ENCODE data around the gene NTPCR. TPM values are rescaled to one million over a fixed set of nuclear protein-coding genes. Genes with fewer than 3 reads are reported as not detected.

Gene NTPCR
- total RNA-seq, 1 donor from 2014 or later, result 11.0 TPM

- H3K27me3 ChIP-seq (ENCODE audit: control insufficient read depth in 3 of 3, insufficient read depth in 3 of 3, low read length in 3 of 3), result no peaks in the 10 kb centered on the region
- H3K27ac ChIP-seq (ENCODE audit: low read depth, low read length), result no peak overlapping the region
- no peaks in the 10 kb centered on the region for H3K4me1 ChIP-seq (ENCODE audit: control insufficient read depth in 3 of 3, insufficient read depth in 3 of 3, low read length in 3 of 3)
- no peaks in the 10 kb centered on the region for H3K36me3 ChIP-seq (ENCODE audit: control insufficient read depth in 3 of 3, insufficient read depth in 3 of 3, low read length in 3 of 3)
- H3K9me3 ChIP-seq (ENCODE audit: control insufficient read depth in 3 of 3, low read length in 3 of 3), result no peaks in the 10 kb centered on the region
- no peak overlapping the region for H3K4me3 ChIP-seq (ENCODE audit: low read length in 3 of 3)
- no peak overlapping the region for H3K9ac ChIP-seq (ENCODE audit: low read depth in 1 of 3, low read length in 3 of 3)
Observed at GRCh38 chr1:232942413-232943294, 7.8 kb upstream of the NTPCR start.

- no peak overlapping the region for H3K27ac ChIP-seq (ENCODE audit: low read depth, low read length)
- H3K9ac ChIP-seq (ENCODE audit: low read depth in 1 of 3, low read length in 3 of 3), result no peak overlapping the region
- no peaks in the 10 kb centered on the region for H3K9me3 ChIP-seq (ENCODE audit: control insufficient read depth in 3 of 3, low read length in 3 of 3)
Observed at GRCh38 chr1:232943679-232944252, 6.6 kb upstream of the NTPCR start.

GRCh38 chr1:232944347-232944746 is 6.1 kb upstream of the NTPCR start:
- no peaks in the 10 kb centered on the region for H3K4me1 ChIP-seq (ENCODE audit: control insufficient read depth in 3 of 3, insufficient read depth in 3 of 3, low read length in 3 of 3)
- H3K27ac ChIP-seq (ENCODE audit: low read depth, low read length), result no peak overlapping the region
- no peaks in the 10 kb centered on the region for H3K9me3 ChIP-seq (ENCODE audit: control insufficient read depth in 3 of 3, low read length in 3 of 3)
- H3K9ac ChIP-seq (ENCODE audit: low read depth in 1 of 3, low read length in 3 of 3), result no peak overlapping the region
- no peaks in the 10 kb centered on the region for H3K36me3 ChIP-seq (ENCODE audit: control insufficient read depth in 3 of 3, insufficient read depth in 3 of 3, low read length in 3 of 3)
- no peaks in the 10 kb centered on the region for H3K27me3 ChIP-seq (ENCODE audit: control insufficient read depth in 3 of 3, insufficient read depth in 3 of 3, low read length in 3 of 3)
- H3K4me3 ChIP-seq (ENCODE audit: low read length in 3 of 3), result no peak overlapping the region

More at GRCh38 chr1:232943679-232944252, 6.6 kb upstream of the NTPCR start:
- Histone ChIP-seq H3K4me1 (ENCODE audit: control insufficient read depth in 3 of 3, insufficient read depth in 3 of 3, low read length in 3 of 3) (no peaks in the 10 kb centered on the region), H3K27me3 (ENCODE audit: control insufficient read depth in 3 of 3, insufficient read depth in 3 of 3, low read length in 3 of 3) (no peaks in the 10 kb centered on the region), H3K4me3 (ENCODE audit: low read length in 3 of 3) (no peak overlapping the region), H3K36me3 (ENCODE audit: control insufficient read depth in 3 of 3, insufficient read depth in 3 of 3, low read length in 3 of 3) (no peaks in the 10 kb centered on the region)

GRCh38 chr1:232949636-232950196 is 695 bp upstream of the NTPCR start:
- Histone ChIP-seq H3K27ac (ENCODE audit: low read depth, low read length) (peak overlapping the region; percentile 83), H3K4me3 (ENCODE audit: low read length in 3 of 3) (peak overlapping the region; percentile 84 to 98 (median 84)), H3K9me3 (ENCODE audit: control insufficient read depth in 3 of 3, low read length in 3 of 3) (no peaks in the 10 kb centered on the region), H3K9ac (ENCODE audit: low read depth in 1 of 3, low read length in 3 of 3) (peak overlapping the region; percentile 79 to 95 (median 83)), H3K36me3 (ENCODE audit: control insufficient read depth in 3 of 3, insufficient read depth in 3 of 3, low read length in 3 of 3) (no peaks in the 10 kb centered on the region), H3K27me3 (ENCODE audit: control insufficient read depth in 3 of 3, insufficient read depth in 3 of 3, low read length in 3 of 3) (no peaks in the 10 kb centered on the region), H3K4me1 (ENCODE audit: control insufficient read depth in 3 of 3, insufficient read depth in 3 of 3, low read length in 3 of 3) (peaks cover 17 to 26% (median 23%) of the 10 kb centered on the region in 3 donors)

GRCh38 chr1:232951180-232951579 is 769 bp downstream of the NTPCR start:
- H3K9ac ChIP-seq (ENCODE audit: low read depth in 1 of 3, low read length in 3 of 3), result peak overlapping the region; percentile 79 to 95 (median 83)
- H3K27me3 ChIP-seq (ENCODE audit: control insufficient read depth in 3 of 3, insufficient read depth in 3 of 3, low read length in 3 of 3), result no peaks in the 10 kb centered on the region
- peak overlapping the region; percentile 84 to 98 (median 84) for H3K4me3 ChIP-seq (ENCODE audit: low read length in 3 of 3)
- peaks cover 0 to under 1% (median 0%) of the 10 kb centered on the region in 3 donors for H3K36me3 ChIP-seq (ENCODE audit: control insufficient read depth in 3 of 3, insufficient read depth in 3 of 3, low read length in 3 of 3)
- peaks cover 17 to 27% (median 23%) of the 10 kb centered on the region in 3 donors for H3K4me1 ChIP-seq (ENCODE audit: control insufficient read depth in 3 of 3, insufficient read depth in 3 of 3, low read length in 3 of 3)
- no peaks in the 10 kb centered on the region for H3K9me3 ChIP-seq (ENCODE audit: control insufficient read depth in 3 of 3, low read length in 3 of 3)
- H3K27ac ChIP-seq (ENCODE audit: low read depth, low read length), result peak overlapping the region; percentile 83

- H3K36me3 ChIP-seq (ENCODE audit: control insufficient read depth in 3 of 3, insufficient read depth in 3 of 3, low read length in 3 of 3), result peaks cover 0 to 4% (median 0%) of the 10 kb centered on the region in 3 donors
- H3K27ac ChIP-seq (ENCODE audit: low read depth, low read length), result peak overlapping the region; percentile 83
- H3K9ac ChIP-seq (ENCODE audit: low read depth in 1 of 3, low read length in 3 of 3), result peak overlapping the region in 2 of 3 donors; percentile 79 to 83
- no peaks in the 10 kb centered on the region for H3K27me3 ChIP-seq (ENCODE audit: control insufficient read depth in 3 of 3, insufficient read depth in 3 of 3, low read length in 3 of 3)
- H3K4me3 ChIP-seq (ENCODE audit: low read length in 3 of 3), result peak overlapping the region; percentile 84 to 98 (median 84)
- H3K9me3 ChIP-seq (ENCODE audit: control insufficient read depth in 3 of 3, low read length in 3 of 3), result no peaks in the 10 kb centered on the region
- peaks cover 17 to 27% (median 23%) of the 10 kb centered on the region in 3 donors for H3K4me1 ChIP-seq (ENCODE audit: control insufficient read depth in 3 of 3, insufficient read depth in 3 of 3, low read length in 3 of 3)
Observed at GRCh38 chr1:232951605-232952004, 1.2 kb downstream of the NTPCR start.

- H3K4me1 ChIP-seq (ENCODE audit: control insufficient read depth in 3 of 3, insufficient read depth in 3 of 3, low read length in 3 of 3), result peaks cover 17 to 27% (median 23%) of the 10 kb centered on the region in 3 donors
- H3K4me3 ChIP-seq (ENCODE audit: low read length in 3 of 3), result no peak overlapping the region
- H3K9ac ChIP-seq (ENCODE audit: low read depth in 1 of 3, low read length in 3 of 3), result no peak overlapping the region
- no peaks in the 10 kb centered on the region for H3K27me3 ChIP-seq (ENCODE audit: control insufficient read depth in 3 of 3, insufficient read depth in 3 of 3, low read length in 3 of 3)
- H3K27ac ChIP-seq (ENCODE audit: low read depth, low read length), result no peak overlapping the region
- no peaks in the 10 kb centered on the region for H3K9me3 ChIP-seq (ENCODE audit: control insufficient read depth in 3 of 3, low read length in 3 of 3)
- H3K36me3 ChIP-seq (ENCODE audit: control insufficient read depth in 3 of 3, insufficient read depth in 3 of 3, low read length in 3 of 3), result peaks cover 0 to 6% (median 2%) of the 10 kb centered on the region in 3 donors
Observed at GRCh38 chr1:232952514-232953499, 2.4 kb downstream of the NTPCR start.

GRCh38 chr1:232954594-232955365 is 4.4 kb downstream of the NTPCR start:
- H3K27me3 ChIP-seq (ENCODE audit: control insufficient read depth in 3 of 3, insufficient read depth in 3 of 3, low read length in 3 of 3), result no peaks in the 10 kb centered on the region
- H3K4me1 ChIP-seq (ENCODE audit: control insufficient read depth in 3 of 3, insufficient read depth in 3 of 3, low read length in 3 of 3), result peaks cover 17 to 27% (median 20%) of the 10 kb centered on the region in 3 donors
- H3K4me3 ChIP-seq (ENCODE audit: low read length in 3 of 3), result no peak overlapping the region

GRCh38 chr1:232956081-232956480 is 5.7 kb downstream of the NTPCR start:
- Histone ChIP-seq H3K27me3 (ENCODE audit: control insufficient read depth in 3 of 3, insufficient read depth in 3 of 3, low read length in 3 of 3) (no peaks in the 10 kb centered on the region), H3K36me3 (ENCODE audit: control insufficient read depth in 3 of 3, insufficient read depth in 3 of 3, low read length in 3 of 3) (peaks cover 7 to 18% (median 10%) of the 10 kb centered on the region in 3 donors), H3K4me1 (ENCODE audit: control insufficient read depth in 3 of 3, insufficient read depth in 3 of 3, low read length in 3 of 3) (peaks cover 16 to 27% (median 17%) of the 10 kb centered on the region in 3 donors), H3K9me3 (ENCODE audit: control insufficient read depth in 3 of 3, low read length in 3 of 3) (no peaks in the 10 kb centered on the region), H3K4me3 (ENCODE audit: low read length in 3 of 3) (no peak overlapping the region), H3K27ac (ENCODE audit: low read depth, low read length) (no peak overlapping the region), H3K9ac (ENCODE audit: low read depth in 1 of 3, low read length in 3 of 3) (no peak overlapping the region)

More at GRCh38 chr1:232954594-232955365, 4.4 kb downstream of the NTPCR start:
- Histone ChIP-seq H3K36me3 (ENCODE audit: control insufficient read depth in 3 of 3, insufficient read depth in 3 of 3, low read length in 3 of 3) (peaks cover 7 to 18% (median 10%) of the 10 kb centered on the region in 3 donors), H3K9me3 (ENCODE audit: control insufficient read depth in 3 of 3, low read length in 3 of 3) (no peaks in the 10 kb centered on the region), H3K9ac (ENCODE audit: low read depth in 1 of 3, low read length in 3 of 3) (no peak overlapping the region), H3K27ac (ENCODE audit: low read depth, low read length) (no peak overlapping the region)
